ENCODE data around the gene GKN2. TPM values are rescaled to one million over a fixed set of nuclear protein-coding genes. Genes with fewer than 3 reads are reported as not detected.

The GKN2 gene
- total and polyA plus RNA-seq, 9 of the 15 experiments (the other 6 are each of a cell fraction or from before 2014, with no cell fraction given), result not detected

- Histone ChIP-seq H3K27ac (ENCODE audit: extremely low read depth, low read depth, low read length) (peak overlapping the region; percentile 47), H3K79me2 (ENCODE audit: control insufficient read depth, insufficient read depth, low read length) (no peaks in the 10 kb centered on the region), H3K9me3 (replicated peaks; ENCODE audit: control insufficient read depth, insufficient read depth, low read depth, low read length) (no peaks in the 10 kb centered on the region), H3K27me3 (ENCODE audit: control insufficient read depth in 2 of 2, insufficient read depth in 2 of 2, low read length in 2 of 2) (no peaks in the 10 kb centered on the region), H3K9ac (ENCODE audit: insufficient read depth in 1 of 2, low read depth in 2 of 2, low read length in 2 of 2) (no peak overlapping the region), H3K4me1 (replicated peaks in 1 of 2; ENCODE audit: control insufficient read depth in 2 of 2, insufficient read depth in 2 of 2, low read length in 2 of 2) (peaks cover 18 to 83% of the 10 kb centered on the region in 2 experiments), H3K4me2 (ENCODE audit: insufficient read depth, low read length) (peak overlapping the region; percentile 51), H3K36me3 (ENCODE audit: control insufficient read depth, insufficient read depth, low read length) (no peaks in the 10 kb centered on the region), H4K20me1 (replicated peaks; ENCODE audit: control insufficient read depth, insufficient read depth, low read length) (no peaks in the 10 kb centered on the region), H3K4me3 (no peak overlapping the region), H2AFZ (ENCODE audit: low read depth, low read length) (peak overlapping the region; percentile 51), H3K9me1 (ENCODE audit: control insufficient read depth, insufficient read depth, low read length) (no peaks in the 10 kb centered on the region)
- TF ChIP-seq PML (IDR thresholded peaks at IDR 0.05; ENCODE audit: low read length) (no peak), ESRRB (CRISPR knock-in tag; IDR thresholded peaks at IDR 0.05; ENCODE audit: borderline replicate concordance) (no peak), TFE3 (CRISPR knock-in tag; IDR thresholded peaks at IDR 0.05) (no peak), NCOR1 (IDR thresholded peaks at IDR 0.05) (peak; percentile 28; the same call in 1 of the 2 replicates), ARID2 (IDR thresholded peaks at IDR 0.05) (no peak), CBFA2T3 (IDR thresholded peaks at IDR 0.05) (peak; percentile 59), SMAD2 (IDR thresholded peaks at IDR 0.05; ENCODE audit: low read depth, low read length) (no peak), TAL1 (IDR thresholded peaks at IDR 0.05) (peak; percentile 11; the same call in 1 of the 2 replicates), TCF3 (CRISPR knock-in tag; IDR thresholded peaks at IDR 0.05) (peak; percentile 73), EGR1 (conservative IDR thresholded peaks at IDR 0.05) (peak; percentile 65), SMARCA4 (IDR thresholded peaks at IDR 0.05) (peak; percentile 42; the same call in 1 of the 2 replicates), DPF2 (IDR thresholded peaks at IDR 0.05) (peak; percentile 52), CBFA2T2 (conservative IDR thresholded peaks at IDR 0.05) (0 out of 2 replicates have a peak, but pooled peaks have one; percentile 12), KLF16 (IDR thresholded peaks at IDR 0.05) (peak; percentile 20; the same call in 1 of the 2 replicates), SOX6 (IDR thresholded peaks at IDR 0.05) (no peak), ARID1B (IDR thresholded peaks at IDR 0.05) (peak; percentile 66; the same call in 1 of the 2 replicates)
- TF ChIP-seq, protein P1, sequence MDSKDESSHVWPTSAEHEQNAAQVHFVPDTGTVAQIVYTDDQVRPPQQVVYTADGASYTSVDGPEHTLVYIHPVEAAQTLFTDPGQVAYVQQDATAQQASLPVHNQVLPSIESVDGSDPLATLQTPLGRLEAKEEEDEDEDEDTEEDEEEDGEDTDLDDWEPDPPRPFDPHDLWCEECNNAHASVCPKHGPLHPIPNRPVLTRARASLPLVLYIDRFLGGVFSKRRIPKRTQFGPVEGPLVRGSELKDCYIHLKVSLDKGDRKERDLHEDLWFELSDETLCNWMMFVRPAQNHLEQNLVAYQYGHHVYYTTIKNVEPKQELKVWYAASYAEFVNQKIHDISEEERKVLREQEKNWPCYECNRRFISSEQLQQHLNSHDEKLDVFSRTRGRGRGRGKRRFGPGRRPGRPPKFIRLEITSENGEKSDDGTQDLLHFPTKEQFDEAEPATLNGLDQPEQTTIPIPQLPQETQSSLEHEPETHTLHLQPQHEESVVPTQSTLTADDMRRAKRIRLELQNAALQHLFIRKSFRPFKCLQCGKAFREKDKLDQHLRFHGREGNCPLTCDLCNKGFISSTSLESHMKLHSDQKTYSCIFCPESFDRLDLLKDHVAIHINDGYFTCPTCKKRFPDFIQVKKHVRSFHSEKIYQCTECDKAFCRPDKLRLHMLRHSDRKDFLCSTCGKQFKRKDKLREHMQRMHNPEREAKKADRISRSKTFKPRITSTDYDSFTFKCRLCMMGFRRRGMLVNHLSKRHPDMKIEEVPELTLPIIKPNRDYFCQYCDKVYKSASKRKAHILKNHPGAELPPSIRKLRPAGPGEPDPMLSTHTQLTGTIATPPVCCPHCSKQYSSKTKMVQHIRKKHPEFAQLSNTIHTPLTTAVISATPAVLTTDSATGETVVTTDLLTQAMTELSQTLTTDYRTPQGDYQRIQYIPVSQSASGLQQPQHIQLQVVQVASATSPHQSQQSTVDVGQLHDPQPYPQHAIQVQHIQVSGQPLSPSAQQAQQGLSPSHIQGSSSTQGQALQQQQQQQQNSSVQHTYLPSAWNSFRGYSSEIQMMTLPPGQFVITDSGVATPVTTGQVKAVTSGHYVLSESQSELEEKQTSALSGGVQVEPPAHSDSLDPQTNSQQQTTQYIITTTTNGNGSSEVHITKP (IDR thresholded peaks at IDR 0.05; ENCODE audit: partially characterized antibody), result peak; percentile 68
- no peak for FAIRE-seq
- no TSS peak for BruUV-seq (replicated peaks)
- 54% methylated on average over 3 of the region's 3 CpGs for WGBS (ENCODE audit: insufficient coverage, low coverage, missing lambda C conversion rate)
- peak in 2 of 4 experiments; percentile 52 to 62 for DNase-seq (ENCODE audit: extremely low read depth in 1 of 4, low spot score in 3 of 4)
- peak; percentile 43 for ATAC-seq
- POLR2A ChIA-PET, result interaction anchor here (0.6 kb wide), 1 partner anchor 259 kb away, joined by 4 read pairs; no protein-coding TSS in a partner anchor
- CTCF ChIA-PET (ENCODE audit: low intra/inter-chr PET ratio), result no interaction called here
- in situ Hi-C loops (cut with MboI), result no loop called here
- intact Hi-C loops (cut with micrococcal nuclease), result no loop called here
Measured at GRCh38 chr2:68912111-68912510, 40.6 kb downstream of the GKN2 start.

Data from K562 (cell line).